ENCODE measurements around the gene RNPEPL1. TPM values are rescaled to one million over a fixed set of nuclear protein-coding genes. Genes with fewer than 3 reads are reported as not detected.

RNPEPL1 gene
- total and polyA plus RNA-seq, 3 donors from 2014 or later = 28.9 to 48.5 (median 39.1) TPM

DNA sequence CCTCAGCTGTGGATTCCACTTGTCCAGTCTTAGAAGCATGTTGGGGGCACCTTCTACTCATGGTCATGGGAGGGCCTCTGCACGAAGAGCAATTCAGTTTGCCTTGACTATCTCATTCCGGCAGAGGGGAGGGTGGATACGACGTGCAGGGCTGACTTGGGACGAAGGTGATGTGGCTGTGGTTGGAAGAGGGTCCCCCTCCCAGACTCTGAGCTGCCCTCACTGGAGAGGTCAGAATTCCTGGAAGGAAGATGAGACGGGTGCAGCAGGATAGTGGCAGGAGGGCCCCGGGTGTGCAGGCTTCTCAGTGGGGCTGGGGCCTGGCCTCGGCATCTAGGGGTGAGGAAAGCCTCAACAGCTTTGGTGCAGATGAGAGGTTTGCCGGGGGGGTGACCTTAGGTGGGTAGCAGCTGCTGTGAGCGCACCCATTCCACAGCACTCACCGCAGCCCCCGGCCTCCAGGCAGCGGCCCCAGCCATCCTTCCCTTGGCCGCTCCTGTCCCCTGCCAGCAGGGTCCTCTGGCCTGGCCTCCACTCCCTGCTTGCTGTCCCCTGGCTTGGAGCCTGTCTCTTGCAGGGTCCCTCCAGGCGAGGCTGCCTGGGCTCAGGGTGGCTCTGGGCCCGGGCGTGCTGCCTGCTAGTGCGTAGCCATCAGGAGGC is 3.2 kb downstream of the RNPEPL1 start:
- no peak for DNase-seq
- Histone ChIP-seq H3K4me3 (no peak overlapping the region), H3K27me3 (no peaks in the 10 kb centered on the region), H3K27ac (no peak overlapping the region), H3K36me3 (ENCODE audit: low read depth, missing control alignments) (no peaks in the 10 kb centered on the region), H3K9me3 (no peaks in the 10 kb centered on the region), H3K4me1 (peaks cover 27% of the 10 kb centered on the region)
- intact Hi-C loops (cut with DNase I; ENCODE audit: low total_unique reads) = no loop called here
- no peak for TF ChIP-seq POLR2A (IDR thresholded peaks at IDR 0.05)
- TF ChIP-seq, protein P1, sequence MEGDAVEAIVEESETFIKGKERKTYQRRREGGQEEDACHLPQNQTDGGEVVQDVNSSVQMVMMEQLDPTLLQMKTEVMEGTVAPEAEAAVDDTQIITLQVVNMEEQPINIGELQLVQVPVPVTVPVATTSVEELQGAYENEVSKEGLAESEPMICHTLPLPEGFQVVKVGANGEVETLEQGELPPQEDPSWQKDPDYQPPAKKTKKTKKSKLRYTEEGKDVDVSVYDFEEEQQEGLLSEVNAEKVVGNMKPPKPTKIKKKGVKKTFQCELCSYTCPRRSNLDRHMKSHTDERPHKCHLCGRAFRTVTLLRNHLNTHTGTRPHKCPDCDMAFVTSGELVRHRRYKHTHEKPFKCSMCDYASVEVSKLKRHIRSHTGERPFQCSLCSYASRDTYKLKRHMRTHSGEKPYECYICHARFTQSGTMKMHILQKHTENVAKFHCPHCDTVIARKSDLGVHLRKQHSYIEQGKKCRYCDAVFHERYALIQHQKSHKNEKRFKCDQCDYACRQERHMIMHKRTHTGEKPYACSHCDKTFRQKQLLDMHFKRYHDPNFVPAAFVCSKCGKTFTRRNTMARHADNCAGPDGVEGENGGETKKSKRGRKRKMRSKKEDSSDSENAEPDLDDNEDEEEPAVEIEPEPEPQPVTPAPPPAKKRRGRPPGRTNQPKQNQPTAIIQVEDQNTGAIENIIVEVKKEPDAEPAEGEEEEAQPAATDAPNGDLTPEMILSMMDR (IDR thresholded peaks at IDR 0.05) = no peak
- 92 to 95% methylated on average over 16 to 18 of the region's 18 CpGs for WGBS, 2 donors

DNA sequence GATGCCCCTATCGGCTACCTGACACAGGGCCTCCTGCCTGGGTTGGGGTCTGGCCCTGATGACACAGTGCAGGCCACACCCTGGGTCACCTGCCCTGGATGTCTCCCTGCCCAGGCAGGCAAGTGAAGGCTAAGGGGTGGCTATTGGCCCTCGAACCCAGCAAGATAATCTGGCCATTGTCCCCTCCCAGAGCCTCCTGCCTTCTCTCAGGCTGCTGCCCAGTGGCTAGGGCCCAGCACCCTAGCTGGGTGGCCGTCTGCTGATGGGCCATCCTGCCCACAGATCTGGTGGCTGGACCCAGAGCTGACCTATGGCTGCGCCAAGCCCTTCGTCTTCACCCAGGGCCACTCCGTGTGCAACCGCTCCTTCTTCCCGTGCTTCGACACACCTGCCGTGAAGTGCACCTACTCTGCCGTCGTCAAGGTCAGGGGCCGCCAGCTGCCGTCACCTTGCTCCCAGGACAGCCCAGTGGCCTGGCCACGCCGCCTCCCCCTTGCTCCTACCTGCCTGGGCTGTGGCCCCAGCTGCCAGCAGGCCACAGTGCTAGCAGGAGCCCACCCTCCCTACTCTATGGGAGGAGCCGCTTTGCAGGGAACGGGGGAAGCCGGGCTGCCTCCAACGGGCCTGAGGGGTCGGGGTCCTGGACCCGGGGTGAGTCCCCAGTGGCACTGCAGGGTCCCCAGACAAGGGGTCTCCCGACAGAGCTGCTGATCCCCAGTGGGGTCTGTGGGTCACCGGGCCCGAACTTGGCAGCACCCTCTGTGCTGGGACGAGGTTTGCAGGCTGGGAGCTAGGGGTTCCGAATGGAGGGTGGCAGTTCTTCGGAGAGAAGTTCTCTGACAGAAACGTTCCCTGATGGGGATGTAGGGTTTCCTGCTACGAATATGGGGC is 4.1 kb downstream of the RNPEPL1 start:
- Histone ChIP-seq H3K36me3 (ENCODE audit: low read depth, missing control alignments) (no peaks in the 10 kb centered on the region), H3K4me1 (peaks cover 18% of the 10 kb centered on the region), H3K27me3 (no peaks in the 10 kb centered on the region), H3K9me3 (no peaks in the 10 kb centered on the region), H3K27ac (no peak overlapping the region), H3K4me3 (no peak overlapping the region)
- TF ChIP-seq, protein P1 (IDR thresholded peaks at IDR 0.05) = no peak
- 91 to 93% methylated on average over 21 to 30 of the region's 30 CpGs for WGBS, 2 donors
- DNase-seq = no peak
- intact Hi-C loops (cut with DNase I; ENCODE audit: low total_unique reads) = no loop called here

DNA sequence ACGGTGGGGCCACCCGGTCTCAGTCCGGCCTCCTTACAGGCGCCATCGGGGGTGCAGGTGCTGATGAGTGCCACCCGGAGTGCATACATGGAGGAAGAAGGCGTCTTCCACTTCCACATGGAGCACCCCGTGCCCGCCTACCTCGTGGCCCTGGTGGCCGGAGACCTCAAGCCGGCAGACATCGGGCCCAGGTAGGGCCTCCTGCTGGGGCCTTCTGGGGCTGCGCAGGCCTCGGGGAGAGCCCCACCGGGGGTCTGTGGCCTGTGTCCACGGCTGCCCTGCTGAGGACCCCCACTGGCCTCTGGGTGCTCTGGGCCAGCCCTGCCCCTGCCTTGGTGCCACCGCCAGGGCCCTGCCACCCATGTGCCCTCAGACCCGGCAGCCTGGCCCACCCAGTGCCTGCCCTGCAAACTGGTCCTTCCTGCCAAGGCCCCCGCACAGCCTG is 4.8 kb downstream of the RNPEPL1 start:
- H3K27ac ChIP-seq = no peak overlapping the region
- no peaks in the 10 kb centered on the region for H3K9me3 ChIP-seq
- H3K4me1 ChIP-seq = peaks cover 14% of the 10 kb centered on the region
- intact Hi-C loops (cut with DNase I; ENCODE audit: low total_unique reads) = no loop called here
- TF ChIP-seq, protein P1 (IDR thresholded peaks at IDR 0.05) = no peak
- TF ChIP-seq POLR2A (IDR thresholded peaks at IDR 0.05) = no peak
- no peaks in the 10 kb centered on the region for H3K36me3 ChIP-seq (ENCODE audit: low read depth, missing control alignments)
- H3K27me3 ChIP-seq = no peaks in the 10 kb centered on the region
- WGBS, 2 donors = 80 to 90% methylated on average over 2 to 20 of the region's 20 CpGs
- H3K4me3 ChIP-seq = no peak overlapping the region
- no peak for DNase-seq

DNA sequence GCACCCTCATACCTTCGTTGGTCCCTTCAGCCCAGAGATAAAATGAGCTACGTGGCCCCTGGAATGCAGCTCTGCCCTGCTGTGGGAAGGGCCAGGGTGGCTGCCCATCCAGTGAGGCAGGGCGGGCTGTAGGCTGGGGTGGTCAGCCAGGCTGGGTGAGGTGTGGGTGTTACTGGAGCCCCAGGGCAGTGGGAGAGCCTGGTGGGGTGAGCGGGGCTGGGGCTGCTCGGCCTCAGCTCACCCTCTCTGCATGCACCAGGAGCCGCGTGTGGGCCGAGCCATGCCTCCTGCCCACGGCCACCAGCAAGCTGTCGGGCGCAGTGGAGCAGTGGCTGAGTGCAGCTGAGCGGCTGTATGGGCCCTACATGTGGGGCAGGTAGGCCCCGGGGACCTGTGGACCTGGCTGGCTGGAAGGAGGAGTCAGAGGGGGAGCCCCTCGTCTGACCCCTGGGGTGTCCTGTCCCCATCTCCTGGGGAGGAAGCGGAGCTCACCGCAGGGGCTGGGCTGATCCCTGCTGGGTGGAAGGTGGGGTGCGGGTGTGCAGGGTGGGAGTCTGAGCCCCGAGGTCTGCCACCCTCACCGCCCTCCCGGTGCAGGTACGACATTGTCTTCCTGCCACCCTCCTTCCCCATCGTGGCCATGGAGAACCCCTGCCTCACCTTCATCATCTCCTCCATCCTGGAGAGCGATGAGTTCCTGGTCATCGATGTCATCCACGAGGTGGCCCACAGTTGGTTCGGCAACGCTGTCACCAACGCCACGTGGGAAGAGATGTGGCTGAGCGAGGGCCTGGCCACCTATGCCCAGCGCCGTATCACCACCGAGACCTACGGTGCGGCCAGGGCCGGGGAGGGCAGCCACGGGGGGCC is 5.5 kb downstream of the RNPEPL1 start:
- Histone ChIP-seq H3K27me3 (no peaks in the 10 kb centered on the region), H3K27ac (no peak overlapping the region), H3K4me3 (no peak overlapping the region), H3K36me3 (ENCODE audit: low read depth, missing control alignments) (no peaks in the 10 kb centered on the region), H3K9me3 (no peaks in the 10 kb centered on the region), H3K4me1 (peaks cover 14% of the 10 kb centered on the region)
- DNase-seq = no peak
- 90 to 91% methylated on average over 22 to 37 of the region's 37 CpGs for WGBS, 2 donors
- no peak for TF ChIP-seq POLR2A (IDR thresholded peaks at IDR 0.05)
- TF ChIP-seq, protein P1 (IDR thresholded peaks at IDR 0.05) = no peak
- intact Hi-C loops (cut with DNase I; ENCODE audit: low total_unique reads) = no loop called here

Measured in testis (tissue), 3 donors.